ENCODE data around the gene UBIAD1.

DNA sequence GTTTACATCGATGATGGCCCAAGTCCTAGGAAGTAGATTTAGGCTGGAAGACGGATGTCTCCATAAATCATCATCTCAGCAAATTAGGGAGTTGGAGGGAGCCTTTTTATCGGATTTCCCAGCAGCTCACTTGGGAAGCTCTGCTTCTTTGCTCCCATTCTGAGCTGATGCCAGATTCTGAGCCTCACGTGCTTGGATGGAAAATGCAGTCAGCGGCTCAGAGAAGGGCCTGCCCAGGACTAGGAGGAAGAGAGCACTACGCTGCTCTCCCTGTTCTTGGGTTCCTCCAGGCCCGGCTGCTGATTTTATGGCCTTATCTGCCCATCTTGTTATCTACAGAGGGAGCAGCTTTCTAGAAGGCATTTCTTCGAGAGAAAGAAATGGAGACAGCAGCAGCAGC is 42.0 kb downstream of the UBIAD1 start:
- TF ChIP-seq, protein P1, sequence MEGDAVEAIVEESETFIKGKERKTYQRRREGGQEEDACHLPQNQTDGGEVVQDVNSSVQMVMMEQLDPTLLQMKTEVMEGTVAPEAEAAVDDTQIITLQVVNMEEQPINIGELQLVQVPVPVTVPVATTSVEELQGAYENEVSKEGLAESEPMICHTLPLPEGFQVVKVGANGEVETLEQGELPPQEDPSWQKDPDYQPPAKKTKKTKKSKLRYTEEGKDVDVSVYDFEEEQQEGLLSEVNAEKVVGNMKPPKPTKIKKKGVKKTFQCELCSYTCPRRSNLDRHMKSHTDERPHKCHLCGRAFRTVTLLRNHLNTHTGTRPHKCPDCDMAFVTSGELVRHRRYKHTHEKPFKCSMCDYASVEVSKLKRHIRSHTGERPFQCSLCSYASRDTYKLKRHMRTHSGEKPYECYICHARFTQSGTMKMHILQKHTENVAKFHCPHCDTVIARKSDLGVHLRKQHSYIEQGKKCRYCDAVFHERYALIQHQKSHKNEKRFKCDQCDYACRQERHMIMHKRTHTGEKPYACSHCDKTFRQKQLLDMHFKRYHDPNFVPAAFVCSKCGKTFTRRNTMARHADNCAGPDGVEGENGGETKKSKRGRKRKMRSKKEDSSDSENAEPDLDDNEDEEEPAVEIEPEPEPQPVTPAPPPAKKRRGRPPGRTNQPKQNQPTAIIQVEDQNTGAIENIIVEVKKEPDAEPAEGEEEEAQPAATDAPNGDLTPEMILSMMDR (IDR thresholded peaks at IDR 0.05): no peak
- TF ChIP-seq POLR2A (IDR thresholded peaks at IDR 0.05): no peak
- no peak for TF ChIP-seq POLR2AphosphoS5 (IDR thresholded peaks at IDR 0.05)
